T-helper 17 cell (primary cell): ENCODE data around the gene SUN5. TPM values are rescaled to one million over a fixed set of nuclear protein-coding genes. Genes with fewer than 3 reads are reported as not detected.

Source experiments
- ATAC-seq: fragments of 150-1000 bp; cut with Tn5 transposase; 2 replicates; pipeline ENCODE4 v1.10.0; 2021; ENCODE audit warnings: mild to moderate bottlenecking, moderate library complexity
- DNase-seq, 3 donors: peaks; one replicate each; pipeline versions ENCODE4 v3.0.0 to v3.0.0-alpha.2; 2020 to 2021
- H3K9me3 ChIP-seq: one replicate; pipeline ENCODE4 v1.7.0; 2013; ENCODE audit warnings: low read length, mild to moderate bottlenecking; ENCODE audit not compliant: control insufficient read depth, poor library complexity, severe bottlenecking
- H3K27ac Mint-ChIP-seq: one replicate; pipeline ENCODE4 v1.8.0; 2022; ENCODE audit warnings: mild to moderate bottlenecking, moderate library complexity, mixed read lengths
- H3K27me3 Mint-ChIP-seq: one replicate; pipeline ENCODE4 v1.8.0; 2022; ENCODE audit warnings: mixed read lengths
- H3K36me3 Mint-ChIP-seq: one replicate; pipeline ENCODE4 v1.8.0; 2022; ENCODE audit warnings: low read depth, mixed read lengths
- H3K4me1 Mint-ChIP-seq: one replicate; pipeline ENCODE4 v1.8.0; 2022; ENCODE audit warnings: mild to moderate bottlenecking, mixed read lengths
- H3K4me3 Mint-ChIP-seq: one replicate; pipeline ENCODE4 v1.8.0; 2022; ENCODE audit warnings: mild to moderate bottlenecking, moderate library complexity, mixed read lengths
- total RNA-seq, 4 donors: library from RNA in 2 of 4; stranded (reverse) in 2 of 4; gene quantifications; one replicate each; pipeline ENCODE4 v1.2.3 and lab custom pipeline; 2022 to 2026

The SUN5 gene
- total RNA-seq, 2 donors from 2014 or later: not detected

DNA sequence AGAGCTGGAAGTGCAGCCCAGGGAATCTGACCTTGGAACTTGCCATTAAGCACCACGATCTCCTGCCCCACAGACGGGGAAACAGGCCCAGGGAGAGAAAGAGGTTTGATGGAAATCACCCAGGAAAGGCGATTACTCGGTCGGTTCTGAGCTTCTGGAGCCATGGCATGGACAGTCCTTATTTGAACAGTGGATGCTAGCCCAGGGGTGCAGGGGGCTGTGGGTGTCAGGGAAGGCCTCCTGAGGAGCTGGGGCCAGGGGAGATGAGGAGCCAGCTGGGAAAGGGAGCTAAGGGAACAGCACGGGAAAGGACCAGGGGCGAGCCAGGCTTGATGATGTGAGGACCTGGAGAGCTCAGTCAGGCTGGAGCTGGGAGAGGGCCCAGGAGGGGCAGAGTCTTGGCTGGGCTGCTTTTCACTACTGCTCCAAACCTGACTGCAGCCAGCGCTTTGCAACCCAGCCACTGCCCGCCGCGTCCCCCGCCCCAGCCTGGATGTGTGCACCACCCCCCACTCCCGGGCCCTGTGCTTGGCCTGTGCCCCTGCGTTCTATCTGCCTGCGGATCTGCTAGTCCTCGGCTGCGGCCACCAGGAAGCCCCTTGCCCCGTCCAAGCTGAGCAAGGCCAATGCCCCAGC, 17.8 kb downstream of the SUN5 start:
- no peak overlapping the region for H3K27ac Mint-ChIP-seq
- no peaks in the 10 kb centered on the region for H3K9me3 ChIP-seq
- no peaks in the 10 kb centered on the region for H3K27me3 Mint-ChIP-seq
- H3K4me1 Mint-ChIP-seq: peaks cover 17% of the 10 kb centered on the region
- ATAC-seq (no peak), DNase-seq (no peak)
- H3K36me3 Mint-ChIP-seq: no peaks in the 10 kb centered on the region
- no peak overlapping the region for H3K4me3 Mint-ChIP-seq

- H3K27ac Mint-ChIP-seq: no peak overlapping the region
- peaks cover 16% of the 10 kb centered on the region for H3K4me1 Mint-ChIP-seq
- DNase-seq (no peak), ATAC-seq (no peak)
- no peaks in the 10 kb centered on the region for H3K36me3 Mint-ChIP-seq
- H3K4me3 Mint-ChIP-seq: no peak overlapping the region
- no peaks in the 10 kb centered on the region for H3K27me3 Mint-ChIP-seq
- H3K9me3 ChIP-seq: no peaks in the 10 kb centered on the region
These were observed 18.6 kb downstream of the SUN5 start for GRCh38 chr20:32985596-32985995.

GRCh38 chr20:32984631-32985354, 19.4 kb downstream of the SUN5 start:
- no peak for ATAC-seq
- Mint-ChIP-seq H3K27me3 (no peaks in the 10 kb centered on the region), H3K4me1 (peaks cover 16% of the 10 kb centered on the region), H3K4me3 (no peak overlapping the region), H3K36me3 (no peaks in the 10 kb centered on the region), H3K27ac (peak overlapping the region; percentile 45)
- no peak for DNase-seq
- H3K9me3 ChIP-seq: no peaks in the 10 kb centered on the region

DNA sequence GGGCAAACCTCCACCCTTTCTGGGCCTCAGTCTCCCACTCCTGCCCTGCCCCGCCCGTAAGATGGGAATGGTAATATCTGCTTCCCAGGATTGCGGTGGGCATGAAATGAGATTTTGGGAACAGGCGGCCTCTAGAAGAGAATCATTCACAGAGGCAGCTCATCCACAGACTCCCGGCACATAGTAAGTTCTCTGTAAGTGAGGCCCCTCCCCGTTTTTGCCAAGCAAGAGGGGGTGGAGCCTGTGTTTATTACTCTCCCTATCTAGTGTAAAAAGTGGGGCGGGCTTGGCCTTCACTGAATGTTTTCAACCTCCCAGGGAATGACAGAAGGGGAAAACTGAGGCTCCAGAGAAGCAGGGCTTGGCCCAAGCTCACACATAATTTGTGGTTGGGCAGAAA, 20.0 kb downstream of the SUN5 start:
- ATAC-seq (no peak), DNase-seq (no peak)
- Mint-ChIP-seq H3K4me1 (peaks cover 20% of the 10 kb centered on the region), H3K36me3 (no peaks in the 10 kb centered on the region), H3K27ac (peak overlapping the region; percentile 11), H3K27me3 (no peaks in the 10 kb centered on the region), H3K4me3 (no peak overlapping the region)
- no peaks in the 10 kb centered on the region for H3K9me3 ChIP-seq

- Mint-ChIP-seq H3K36me3 (no peaks in the 10 kb centered on the region), H3K4me1 (peaks cover 21% of the 10 kb centered on the region), H3K4me3 (no peak overlapping the region), H3K27me3 (no peaks in the 10 kb centered on the region), H3K27ac (peak overlapping the region; percentile 11)
- ATAC-seq (no peak), DNase-seq (no peak)
- no peaks in the 10 kb centered on the region for H3K9me3 ChIP-seq
These were observed 20.6 kb downstream of the SUN5 start for GRCh38 chr20:32983459-32984112.

DNA sequence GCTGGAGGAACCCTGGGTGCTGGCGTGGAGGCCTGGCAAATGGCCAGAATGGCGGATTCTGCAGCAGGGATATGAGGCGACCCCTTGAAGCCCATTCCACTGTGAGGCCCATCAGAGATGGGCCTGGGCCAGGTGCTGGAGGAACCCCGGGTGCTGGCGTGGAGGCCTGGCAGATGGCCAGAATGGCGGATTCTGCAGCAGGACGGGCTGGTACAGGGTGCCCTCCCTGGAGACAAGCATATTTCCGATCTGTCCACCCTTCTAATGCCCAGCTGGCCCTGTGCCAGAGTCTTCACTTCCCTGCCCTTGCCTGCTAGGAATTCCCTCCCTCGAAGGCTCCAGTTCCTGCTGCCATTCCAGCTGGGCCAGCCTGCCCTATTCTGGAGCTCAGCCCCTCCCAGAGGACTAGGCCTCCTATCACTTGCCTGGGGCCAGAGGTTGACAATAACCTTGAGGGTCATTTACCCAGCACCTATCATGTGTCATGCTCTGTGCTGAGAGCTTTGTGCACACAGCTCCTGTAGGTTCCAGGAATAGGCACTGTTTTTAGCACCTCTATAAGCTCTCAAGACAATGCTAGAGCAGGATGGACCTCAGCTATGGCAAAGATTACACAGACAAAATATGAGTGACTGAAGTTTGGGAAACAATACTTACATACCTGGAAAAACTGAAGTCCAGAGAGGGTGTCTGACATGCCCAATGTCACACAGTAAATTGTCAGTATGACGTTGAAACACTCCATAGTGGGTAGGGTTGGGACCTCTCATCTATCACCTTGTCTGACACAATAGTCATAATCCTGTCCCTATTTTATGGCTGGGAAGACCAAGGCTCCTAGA, 21.4 kb downstream of the SUN5 start:
- Mint-ChIP-seq H3K27me3 (no peaks in the 10 kb centered on the region), H3K4me1 (peaks cover 17% of the 10 kb centered on the region), H3K4me3 (no peak overlapping the region), H3K27ac (no peak overlapping the region), H3K36me3 (no peaks in the 10 kb centered on the region)
- DNase-seq (no peak), ATAC-seq (no peak)
- no peaks in the 10 kb centered on the region for H3K9me3 ChIP-seq

DNA sequence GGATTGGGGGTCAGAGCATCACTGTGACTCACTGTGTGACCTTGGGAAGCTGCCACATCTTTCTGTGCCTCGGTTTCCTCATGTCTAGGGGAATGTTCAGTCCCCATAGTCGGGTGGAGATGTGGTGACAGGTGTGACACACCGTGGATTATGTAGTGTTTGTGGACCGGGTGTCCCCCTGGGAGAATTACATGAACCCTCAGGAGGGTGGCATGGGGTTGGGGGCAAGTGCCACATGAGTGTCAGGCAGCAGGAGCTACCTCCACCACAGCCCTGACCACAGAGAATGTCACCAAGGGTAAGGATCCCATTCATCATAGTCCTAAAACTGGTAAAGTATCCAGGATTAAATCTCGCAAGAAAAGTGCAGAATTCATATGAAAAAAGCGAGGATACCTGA, 23.2 kb downstream of the SUN5 start:
- Mint-ChIP-seq H3K36me3 (no peaks in the 10 kb centered on the region), H3K27me3 (no peaks in the 10 kb centered on the region), H3K27ac (no peak overlapping the region), H3K4me1 (peaks cover 12% of the 10 kb centered on the region), H3K4me3 (no peak overlapping the region)
- no peak for DNase-seq
- H3K9me3 ChIP-seq: no peaks in the 10 kb centered on the region
- no peak for ATAC-seq

DNA sequence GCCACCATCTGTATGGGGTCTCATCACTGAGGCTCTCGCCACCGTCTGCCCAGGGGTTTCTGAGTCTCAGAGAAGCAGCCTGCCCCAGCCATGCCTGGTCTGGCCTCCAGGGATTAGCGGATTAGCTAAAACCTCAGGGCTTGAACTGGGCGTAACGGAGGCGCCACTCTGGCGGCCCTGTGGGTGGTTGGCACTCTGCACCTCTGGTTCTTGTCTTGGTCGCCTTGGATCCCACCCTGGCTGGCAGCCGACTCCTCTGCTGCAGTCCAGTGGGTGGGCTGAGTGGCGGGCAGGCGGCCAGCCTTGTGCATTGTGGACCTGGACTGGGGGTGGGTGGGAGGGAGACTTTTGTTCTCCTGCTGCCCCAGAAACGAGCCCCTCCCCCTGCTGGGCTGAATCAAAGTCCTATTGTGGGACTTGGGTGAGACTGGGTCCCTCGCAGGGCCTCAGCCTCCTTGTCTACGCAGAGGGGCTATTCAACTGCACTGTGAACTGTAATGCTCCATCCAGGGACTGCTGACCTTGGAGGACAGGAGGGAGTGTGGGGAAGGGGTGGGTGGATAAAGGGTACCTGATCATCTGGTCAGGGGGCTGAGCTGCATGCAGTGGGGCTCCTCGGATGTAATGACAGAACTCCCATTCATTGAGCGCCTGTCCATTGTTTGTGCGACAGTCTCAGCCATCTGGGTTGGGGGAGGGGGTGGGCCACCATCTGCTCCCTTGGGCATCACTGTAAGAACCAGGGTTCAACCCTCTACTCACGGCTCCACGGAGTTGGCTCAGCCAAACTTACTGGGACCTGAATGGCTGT, 23.9 kb downstream of the SUN5 start:
- Mint-ChIP-seq H3K4me1 (peaks cover 15% of the 10 kb centered on the region), H3K4me3 (no peak overlapping the region), H3K27ac (no peak overlapping the region), H3K36me3 (no peaks in the 10 kb centered on the region), H3K27me3 (no peaks in the 10 kb centered on the region)
- no peaks in the 10 kb centered on the region for H3K9me3 ChIP-seq
- no peak for ATAC-seq
- no peak for DNase-seq

DNA sequence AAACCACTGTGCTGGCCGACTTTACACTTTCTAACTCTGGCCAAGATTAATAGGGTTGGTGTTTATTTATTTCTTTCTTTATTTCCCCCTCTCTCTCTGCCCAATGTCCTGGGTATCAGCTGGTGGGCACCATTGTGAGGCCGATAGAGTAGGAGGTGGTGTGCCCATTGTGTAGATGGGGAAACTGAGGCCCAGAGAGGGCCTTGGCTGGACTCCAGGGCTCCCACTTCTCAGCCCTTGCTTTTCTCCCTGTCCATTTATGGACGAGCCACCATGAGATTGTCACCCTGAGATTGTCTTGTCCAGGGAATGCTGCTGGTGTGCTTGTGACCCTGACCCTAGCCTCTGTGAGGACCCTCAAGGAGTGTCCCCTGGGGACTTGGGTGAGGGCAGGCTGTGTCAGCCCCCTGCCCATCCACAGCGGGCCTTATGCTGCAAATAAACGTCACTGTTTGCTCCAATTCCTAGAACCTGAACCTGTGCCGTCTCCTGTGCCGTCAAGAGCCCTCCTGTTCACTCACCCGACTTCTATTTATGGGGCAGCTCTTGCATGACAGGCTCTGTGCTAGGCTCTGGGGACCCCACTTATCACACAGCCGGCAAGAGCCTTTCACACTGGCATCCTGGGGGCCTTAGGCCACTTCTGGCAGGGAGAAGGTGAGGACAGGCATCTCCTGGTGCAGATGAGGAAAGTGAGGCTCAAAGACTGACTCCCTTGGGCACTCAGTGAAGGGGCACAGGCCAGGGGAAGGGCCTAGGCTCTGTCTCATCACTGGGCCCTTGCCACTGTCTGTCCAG, 24.8 kb downstream of the SUN5 start:
- ATAC-seq (no peak), DNase-seq (no peak)
- Mint-ChIP-seq H3K4me1 (peaks cover 18% of the 10 kb centered on the region), H3K27me3 (no peaks in the 10 kb centered on the region), H3K4me3 (no peak overlapping the region), H3K36me3 (no peaks in the 10 kb centered on the region), H3K27ac (peak overlapping the region; percentile 14)
- no peaks in the 10 kb centered on the region for H3K9me3 ChIP-seq

DNA sequence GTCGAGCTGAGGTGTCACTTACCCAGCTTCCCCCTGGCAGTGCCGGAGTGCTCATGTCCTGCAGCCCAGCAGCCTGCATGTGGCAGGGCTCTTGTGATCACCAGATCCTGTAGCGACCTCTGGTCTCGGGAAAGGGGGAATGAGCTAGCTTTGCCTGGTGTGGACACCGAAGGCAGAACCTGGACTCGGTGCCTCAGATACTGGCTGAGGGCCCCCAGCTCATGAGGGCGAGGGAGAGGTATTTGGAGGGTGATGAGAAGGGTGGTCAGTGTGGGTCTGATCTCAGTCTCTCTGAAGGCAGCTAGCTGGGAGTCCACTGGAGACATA, 26.3 kb downstream of the SUN5 start:
- Mint-ChIP-seq H3K4me1 (peaks cover 20% of the 10 kb centered on the region), H3K27ac (no peak overlapping the region), H3K4me3 (no peak overlapping the region), H3K27me3 (no peaks in the 10 kb centered on the region), H3K36me3 (no peaks in the 10 kb centered on the region)
- H3K9me3 ChIP-seq: no peaks in the 10 kb centered on the region
- ATAC-seq: no peak
- DNase-seq: no peak

- no peaks in the 10 kb centered on the region for H3K9me3 ChIP-seq
- Mint-ChIP-seq H3K36me3 (no peaks in the 10 kb centered on the region), H3K4me1 (peaks cover 20% of the 10 kb centered on the region), H3K4me3 (no peak overlapping the region), H3K27ac (no peak overlapping the region), H3K27me3 (no peaks in the 10 kb centered on the region)
- DNase-seq (no peak), ATAC-seq (no peak)
These were observed 26.8 kb downstream of the SUN5 start for GRCh38 chr20:32977281-32978008.
